Esophagus (tissue), 2 donors: ENCODE measurements around the gene PEAK1. TPM values are rescaled to one million over a fixed set of nuclear protein-coding genes. Genes with fewer than 3 reads are reported as not detected.
A peak's percentile ranks its signal among the peaks of the same experiment; 100 is the strongest.

Experiments
- H3K27ac ChIP-seq, 2 donors: one replicate each; pipeline ENCODE4 v1.5.1; 2013; ENCODE audit warnings: low read depth in 2 of 2, mild to moderate bottlenecking in 2 of 2, inconsistent platforms in 1 of 2, low read length in 1 of 2, moderate library complexity in 1 of 2
- H3K27me3 ChIP-seq, 2 donors: one replicate each; pipeline ENCODE4 v1.6.1; 2013; ENCODE audit warnings: low read length in 2 of 2, control low read depth in 1 of 2, mild to moderate bottlenecking in 1 of 2; ENCODE audit not compliant: insufficient read depth in 2 of 2, control insufficient read depth in 1 of 2
- H3K36me3 ChIP-seq, 2 donors: one replicate each; pipeline ENCODE4 v1.6.1; 2013; ENCODE audit warnings: low read length in 1 of 2; ENCODE audit not compliant: control insufficient read depth in 2 of 2, insufficient read depth in 2 of 2
- H3K4me1 ChIP-seq, 2 donors: one replicate each; pipeline ENCODE4 v1.6.1; 2013; ENCODE audit warnings: low read length in 1 of 2; ENCODE audit not compliant: control insufficient read depth in 2 of 2, insufficient read depth in 2 of 2
- H3K4me3 ChIP-seq, 2 donors: one replicate each; pipeline ENCODE4 v1.5.1; 2013; ENCODE audit warnings: low read length in 2 of 2, mild to moderate bottlenecking in 2 of 2, low read depth in 1 of 2, moderate library complexity in 1 of 2
- H3K9me3 ChIP-seq, 2 donors: one replicate each; pipeline ENCODE4 v1.6.1; 2013; ENCODE audit warnings: mild to moderate bottlenecking in 2 of 2, low read depth in 1 of 2, low read length in 1 of 2, moderate library complexity in 1 of 2; ENCODE audit not compliant: control insufficient read depth in 2 of 2, insufficient read depth in 1 of 2
- WGBS, 2 donors: extraction: QIAGEN DNeasy Blood & Tissue Kit; methylation state at CpG; one replicate each; pipeline ENCODE4 v1.1.7; 2013; 5-methylcytosine and 5-hydroxymethylcytosine counted together
- polyA plus RNA-seq, 2 donors: library from polyadenylated mRNA; stranded (reverse); fragments of 200-250 nt; gene quantifications; one replicate each; pipeline ENCODE4 v1.2.3, GENCODE V29; 2013
- donor health status: healthy with polysubstance abuse.
- donor health status: Bipolar disorder and iron deficiency.

The PEAK1 gene
- polyA plus RNA-seq, 2 donors: 1.9 to 3.6 TPM

- Histone ChIP-seq H3K4me3 (no peak overlapping the region), H3K27me3 (no peaks in the 10 kb centered on the region), H3K36me3 (no peaks in the 10 kb centered on the region), H3K9me3 (no peaks in the 10 kb centered on the region), H3K27ac (no peak overlapping the region), H3K4me1 (no peaks in the 10 kb centered on the region)
- WGBS, 2 donors: 86 to 89% methylated on average over 1 of the region's 1 CpG
Observed at GRCh38 chr15:77426871-77427270, 7.0 kb upstream of the PEAK1 start.

- no peaks in the 10 kb centered on the region for H3K4me1 ChIP-seq
- no peaks in the 10 kb centered on the region for H3K27me3 ChIP-seq
- H3K36me3 ChIP-seq: no peaks in the 10 kb centered on the region
- no peaks in the 10 kb centered on the region for H3K9me3 ChIP-seq
- WGBS, 2 donors: 79 to 94% methylated on average over 1 of the region's 1 CpG
- no peak overlapping the region for H3K4me3 ChIP-seq
- no peak overlapping the region for H3K27ac ChIP-seq
Observed at GRCh38 chr15:77426377-77426776, 6.5 kb upstream of the PEAK1 start.

- H3K27me3 ChIP-seq: no peaks in the 10 kb centered on the region
- H3K36me3 ChIP-seq: no peaks in the 10 kb centered on the region
- no peaks in the 10 kb centered on the region for H3K4me1 ChIP-seq
- no peaks in the 10 kb centered on the region for H3K9me3 ChIP-seq
- WGBS, 2 donors: 87 to 92% methylated on average over 3 of the region's 3 CpGs
- no peak overlapping the region for H3K4me3 ChIP-seq
- no peak overlapping the region for H3K27ac ChIP-seq
Observed at GRCh38 chr15:77425104-77425503, 5.2 kb upstream of the PEAK1 start.

- Histone ChIP-seq H3K36me3 (no peaks in the 10 kb centered on the region), H3K4me3 (peak overlapping the region; percentile 86 to 88), H3K27ac (peak overlapping the region in 1 of 2 donors; percentile 94), H3K4me1 (no peaks in the 10 kb centered on the region), H3K27me3 (no peaks in the 10 kb centered on the region), H3K9me3 (no peaks in the 10 kb centered on the region)
- 0% methylated on average over 3 of the region's 3 CpGs for WGBS, 2 donors
Observed at GRCh38 chr15:77421370-77421700, 1.4 kb upstream of the PEAK1 start.

GRCh38 chr15:77420610-77421369 is 886 bp upstream of the PEAK1 start, which contains the start of gene HMG20A:
HMG20A (plus strand) TSS chr15:77420888; CDS start chr15:77458408, 37,520 bp downstream.
- WGBS, 2 donors: 0 to 1% methylated on average over 24 to 25 of the region's 25 CpGs

GRCh38 chr15:77418966-77419835 is 703 bp downstream of the PEAK1 start:
- no peaks in the 10 kb centered on the region for H3K27me3 ChIP-seq
- peak overlapping the region; percentile 88 to 99 for H3K4me3 ChIP-seq
- H3K4me1 ChIP-seq: no peaks in the 10 kb centered on the region
- H3K36me3 ChIP-seq: no peaks in the 10 kb centered on the region
- no peaks in the 10 kb centered on the region for H3K9me3 ChIP-seq
- 1 to 2% methylated on average over 46 to 72 of the region's 72 CpGs for WGBS, 2 donors
- H3K27ac ChIP-seq: peak overlapping the region; percentile 89 to 93

More at GRCh38 chr15:77420610-77421369, 886 bp upstream of the PEAK1 start, which contains the start of gene HMG20A:
- Histone ChIP-seq H3K36me3 (no peaks in the 10 kb centered on the region), H3K27ac (peak within 1 kb of the TSS; percentile 94 to 96), H3K27me3 (no peaks in the 10 kb centered on the region), H3K4me3 (peak within 1 kb of the TSS; percentile 88 to 99), H3K9me3 (no peaks in the 10 kb centered on the region), H3K4me1 (no peaks in the 10 kb centered on the region)

- no peaks in the 10 kb centered on the region for H3K27me3 ChIP-seq
- no peaks in the 10 kb centered on the region for H3K9me3 ChIP-seq
- no peaks in the 10 kb centered on the region for H3K36me3 ChIP-seq
- peak overlapping the region in 1 of 2 donors; percentile 88 for H3K4me3 ChIP-seq
- 53 to 54% methylated on average over 8 of the region's 8 CpGs for WGBS, 2 donors
- no peaks in the 10 kb centered on the region for H3K4me1 ChIP-seq
- no peak overlapping the region for H3K27ac ChIP-seq
Observed at GRCh38 chr15:77418391-77418965, 1.4 kb downstream of the PEAK1 start.

GRCh38 chr15:77417602-77418001 is 2.3 kb downstream of the PEAK1 start:
- Histone ChIP-seq H3K4me3 (no peak overlapping the region), H3K4me1 (no peaks in the 10 kb centered on the region), H3K27ac (no peak overlapping the region), H3K36me3 (no peaks in the 10 kb centered on the region), H3K27me3 (no peaks in the 10 kb centered on the region), H3K9me3 (no peaks in the 10 kb centered on the region)
- WGBS, 2 donors: 45 to 63% methylated on average over 3 of the region's 3 CpGs

GRCh38 chr15:77416954-77417353 is 3.0 kb downstream of the PEAK1 start:
- no peaks in the 10 kb centered on the region for H3K27me3 ChIP-seq
- no peak overlapping the region for H3K27ac ChIP-seq
- no peaks in the 10 kb centered on the region for H3K4me1 ChIP-seq
- H3K36me3 ChIP-seq: no peaks in the 10 kb centered on the region
- no peak overlapping the region for H3K4me3 ChIP-seq
- 47 to 78% methylated on average over 1 of the region's 1 CpG for WGBS, 2 donors
- no peaks in the 10 kb centered on the region for H3K9me3 ChIP-seq
